ENCODE results near the gene STARD3NL. TPM values are rescaled to one million over a fixed set of nuclear protein-coding genes. Genes with fewer than 3 reads are reported as not detected.
"Not testable (repeated sequence)": the region's sequence is repeated elsewhere in the genome, so short reads cannot be mapped to it uniquely, and the experiment has no call there.

The STARD3NL gene
- total RNA-seq, 2 experiments from 2014 or later, result 16.3 to 21.7 TPM

GRCh38 chr7:38262545-38262944, 84.5 kb downstream of the STARD3NL start:
- Histone ChIP-seq H3K79me2 (ENCODE audit: insufficient read depth, low read depth, low read length) (no peaks in the 10 kb centered on the region), H3K36me3 (ENCODE audit: insufficient read depth, low read length) (no peaks in the 10 kb centered on the region), H3K4me2 (ENCODE audit: low read length) (no peak overlapping the region), H3K9me3 (ENCODE audit: low read length) (no peaks in the 10 kb centered on the region), H3K27ac (ENCODE audit: low read depth, low read length, poor library complexity, severe bottlenecking) (no peak overlapping the region), H3K9me2 (ENCODE audit: insufficient read depth, low read length) (no peaks in the 10 kb centered on the region), H2AFZ (ENCODE audit: low read length) (no peak overlapping the region), H3K4me1 (ENCODE audit: insufficient read depth, low read length, poor library complexity, severe bottlenecking) (no peaks in the 10 kb centered on the region), H4K20me1 (ENCODE audit: insufficient read depth, low read length) (no peaks in the 10 kb centered on the region), H3K4me3 (ENCODE audit: low read depth, low read length, poor library complexity, severe bottlenecking) (no peak overlapping the region)
- intact Hi-C loops (cut with micrococcal nuclease; ENCODE audit: unreplicated experiment), result no loop called here
- TF ChIP-seq EZH2phosphoT487 (IDR thresholded peaks at IDR 0.05; ENCODE audit: borderline replicate concordance, low read depth, low read length) (no peak), CTCF (conservative IDR thresholded peaks at IDR 0.05; ENCODE audit: low read length) (no peak)
- ChIA-PET CTCF (ENCODE audit: unreplicated experiment) (no interaction called here), POLR2A (no interaction called here)
- no TSS peak for BruUV-seq (replicated peaks)
- no peak for DNase-seq (ENCODE audit: low spot score)

- POLR2A ChIA-PET; intact Hi-C loops (cut with micrococcal nuclease; ENCODE audit: unreplicated experiment); DNase-seq (ENCODE audit: low spot score); H3K4me1 ChIP-seq (ENCODE audit: insufficient read depth, low read length, poor library complexity, severe bottlenecking); H4K20me1 ChIP-seq (ENCODE audit: insufficient read depth, low read length); H3K4me2 ChIP-seq (ENCODE audit: low read length); H3K9me3 ChIP-seq (ENCODE audit: low read length); H3K27ac ChIP-seq (ENCODE audit: low read depth, low read length, poor library complexity, severe bottlenecking); H3K36me3 ChIP-seq (ENCODE audit: insufficient read depth, low read length); H3K79me2 ChIP-seq (ENCODE audit: insufficient read depth, low read depth, low read length); BruUV-seq (replicated peaks); H3K4me3 ChIP-seq (ENCODE audit: low read depth, low read length, poor library complexity, severe bottlenecking); H2AFZ ChIP-seq (ENCODE audit: low read length); H3K9me2 ChIP-seq (ENCODE audit: insufficient read depth, low read length); CTCF ChIA-PET (ENCODE audit: unreplicated experiment): not testable (repeated sequence)
Measured at GRCh38 chr7:38263274-38263673, 85.2 kb downstream of the STARD3NL start.

DNA sequence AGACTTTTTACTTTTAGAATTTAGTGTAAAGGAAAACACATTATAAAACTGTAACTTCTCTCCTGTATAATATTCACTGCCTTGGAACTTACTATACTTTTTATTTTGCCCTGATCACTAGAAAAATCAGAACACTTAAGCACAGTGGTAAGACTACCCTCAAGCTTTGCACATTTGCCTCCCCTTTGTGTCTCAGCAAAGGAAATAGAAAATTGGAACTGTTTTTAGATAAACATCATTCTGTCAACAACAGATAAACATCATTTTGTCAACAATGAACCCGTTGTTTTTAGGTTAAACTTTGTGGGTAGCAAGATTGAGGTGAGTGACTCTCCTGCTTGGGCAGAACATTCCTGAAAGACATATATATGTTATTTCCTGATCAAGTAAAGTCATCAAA, 86.6 kb downstream of the STARD3NL start:
- H4K20me1 ChIP-seq (ENCODE audit: insufficient read depth, low read length); POLR2A ChIA-PET; H3K4me3 ChIP-seq (ENCODE audit: low read depth, low read length, poor library complexity, severe bottlenecking); H3K79me2 ChIP-seq (ENCODE audit: insufficient read depth, low read depth, low read length); DNase-seq (ENCODE audit: low spot score); H3K9me2 ChIP-seq (ENCODE audit: insufficient read depth, low read length); CTCF ChIA-PET (ENCODE audit: unreplicated experiment); intact Hi-C loops (cut with micrococcal nuclease; ENCODE audit: unreplicated experiment); H3K27ac ChIP-seq (ENCODE audit: low read depth, low read length, poor library complexity, severe bottlenecking); H3K9me3 ChIP-seq (ENCODE audit: low read length); BruUV-seq (replicated peaks); H2AFZ ChIP-seq (ENCODE audit: low read length); H3K36me3 ChIP-seq (ENCODE audit: insufficient read depth, low read length); H3K4me1 ChIP-seq (ENCODE audit: insufficient read depth, low read length, poor library complexity, severe bottlenecking); H3K4me2 ChIP-seq (ENCODE audit: low read length): not testable (repeated sequence)

DNA sequence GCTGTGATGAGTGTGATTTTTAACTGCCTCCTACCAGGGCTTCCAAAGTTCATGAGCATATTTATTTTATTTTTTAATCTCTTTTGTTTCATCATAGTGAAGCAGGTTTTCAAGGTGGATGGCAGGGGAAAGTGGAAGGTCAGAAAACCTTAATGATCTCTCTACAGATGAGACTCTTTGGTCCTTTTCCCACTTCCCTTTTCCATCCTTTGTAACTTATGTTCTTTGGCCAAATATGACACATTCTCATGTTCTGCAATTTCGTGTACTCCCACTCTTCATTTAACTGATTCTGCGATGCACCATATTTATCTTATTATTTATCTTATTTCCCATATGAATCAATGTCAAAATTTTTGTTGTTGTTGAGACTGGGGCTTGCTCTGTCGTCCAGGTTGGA, 87.9 kb downstream of the STARD3NL start:
- DNase-seq (ENCODE audit: low spot score); H2AFZ ChIP-seq (ENCODE audit: low read length); H3K4me1 ChIP-seq (ENCODE audit: insufficient read depth, low read length, poor library complexity, severe bottlenecking); H3K9me2 ChIP-seq (ENCODE audit: insufficient read depth, low read length); H3K27ac ChIP-seq (ENCODE audit: low read depth, low read length, poor library complexity, severe bottlenecking); H3K4me2 ChIP-seq (ENCODE audit: low read length); H3K4me3 ChIP-seq (ENCODE audit: low read depth, low read length, poor library complexity, severe bottlenecking); H3K9me3 ChIP-seq (ENCODE audit: low read length); H3K36me3 ChIP-seq (ENCODE audit: insufficient read depth, low read length); POLR2A ChIA-PET; intact Hi-C loops (cut with micrococcal nuclease; ENCODE audit: unreplicated experiment); H4K20me1 ChIP-seq (ENCODE audit: insufficient read depth, low read length); H3K79me2 ChIP-seq (ENCODE audit: insufficient read depth, low read depth, low read length); CTCF ChIA-PET (ENCODE audit: unreplicated experiment); BruUV-seq (replicated peaks): not testable (repeated sequence)

DNA sequence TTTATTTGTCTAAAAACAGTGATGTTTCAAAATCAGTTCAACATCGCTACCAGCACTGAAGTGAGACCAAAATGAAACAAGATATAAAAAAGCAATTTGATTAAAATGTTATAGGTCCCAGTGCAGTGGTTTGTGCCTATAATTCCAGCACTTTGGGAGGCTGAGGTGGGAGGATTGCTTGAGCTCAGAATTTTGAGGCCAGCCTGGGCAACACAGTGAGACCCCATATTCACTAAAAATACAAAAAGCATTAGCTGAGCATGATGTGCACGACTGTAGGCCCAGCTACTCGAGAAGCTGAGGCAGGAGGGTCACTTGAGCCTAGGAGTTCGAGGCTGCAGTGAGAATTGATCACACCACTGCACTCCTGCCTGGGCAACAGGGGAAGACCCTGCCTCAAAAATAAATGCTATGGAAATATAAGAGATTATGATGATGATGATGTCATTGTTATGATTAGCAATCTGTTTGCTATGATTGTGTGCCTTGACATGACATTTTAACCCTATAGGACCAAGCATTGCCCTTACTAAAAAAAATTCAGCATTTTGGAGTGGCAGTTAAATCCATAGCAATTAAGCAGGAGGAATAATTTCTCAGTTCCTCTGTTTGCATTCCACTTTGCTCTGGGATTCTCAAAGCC, 91.8 kb downstream of the STARD3NL start:
- POLR2A ChIA-PET, result not testable (repeated sequence)

DNA sequence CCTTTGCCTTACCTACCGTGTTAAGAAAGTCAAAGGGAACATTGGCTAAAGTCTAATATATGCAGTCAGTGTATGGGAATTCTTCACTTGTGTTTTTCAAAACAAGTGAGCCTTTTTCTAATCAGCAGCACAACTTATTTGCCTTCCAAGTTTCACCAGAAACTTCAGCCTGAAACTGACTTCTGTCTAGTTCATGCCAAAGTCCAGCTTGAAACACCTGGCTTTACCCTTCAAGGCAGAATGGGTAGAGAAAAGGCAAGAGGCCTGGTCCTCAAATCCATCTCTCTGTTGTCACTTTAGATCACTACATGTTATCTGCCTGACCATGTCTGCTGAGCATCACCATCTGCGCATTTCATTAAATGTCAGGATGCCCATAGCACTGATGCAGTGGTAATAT, 92.4 kb downstream of the STARD3NL start:
- CTCF ChIA-PET (ENCODE audit: unreplicated experiment); H3K36me3 ChIP-seq (ENCODE audit: insufficient read depth, low read length); H4K20me1 ChIP-seq (ENCODE audit: insufficient read depth, low read length); DNase-seq (ENCODE audit: low spot score); H3K4me1 ChIP-seq (ENCODE audit: insufficient read depth, low read length, poor library complexity, severe bottlenecking); BruUV-seq (replicated peaks); H3K4me2 ChIP-seq (ENCODE audit: low read length); intact Hi-C loops (cut with micrococcal nuclease; ENCODE audit: unreplicated experiment); H3K9me2 ChIP-seq (ENCODE audit: insufficient read depth, low read length); H3K9me3 ChIP-seq (ENCODE audit: low read length); H3K4me3 ChIP-seq (ENCODE audit: low read depth, low read length, poor library complexity, severe bottlenecking); H2AFZ ChIP-seq (ENCODE audit: low read length); H3K79me2 ChIP-seq (ENCODE audit: insufficient read depth, low read depth, low read length); POLR2A ChIA-PET; H3K27ac ChIP-seq (ENCODE audit: low read depth, low read length, poor library complexity, severe bottlenecking): not testable (repeated sequence)

More for the DNA sequence above, 91.8 kb downstream of the STARD3NL start:
- H3K4me3 ChIP-seq (ENCODE audit: low read depth, low read length, poor library complexity, severe bottlenecking); H3K9me2 ChIP-seq (ENCODE audit: insufficient read depth, low read length); H2AFZ ChIP-seq (ENCODE audit: low read length); intact Hi-C loops (cut with micrococcal nuclease; ENCODE audit: unreplicated experiment); H3K9me3 ChIP-seq (ENCODE audit: low read length); H3K36me3 ChIP-seq (ENCODE audit: insufficient read depth, low read length); H3K79me2 ChIP-seq (ENCODE audit: insufficient read depth, low read depth, low read length); H4K20me1 ChIP-seq (ENCODE audit: insufficient read depth, low read length); DNase-seq (ENCODE audit: low spot score); CTCF ChIA-PET (ENCODE audit: unreplicated experiment); BruUV-seq (replicated peaks); H3K4me1 ChIP-seq (ENCODE audit: insufficient read depth, low read length, poor library complexity, severe bottlenecking); H3K27ac ChIP-seq (ENCODE audit: low read depth, low read length, poor library complexity, severe bottlenecking); H3K4me2 ChIP-seq (ENCODE audit: low read length): not testable (repeated sequence)
